ENCODE data around the gene ELP5.
"Not testable (repeated sequence)": the region's sequence is repeated elsewhere in the genome, so short reads cannot be mapped to it uniquely, and the experiment has no call there.

DNA sequence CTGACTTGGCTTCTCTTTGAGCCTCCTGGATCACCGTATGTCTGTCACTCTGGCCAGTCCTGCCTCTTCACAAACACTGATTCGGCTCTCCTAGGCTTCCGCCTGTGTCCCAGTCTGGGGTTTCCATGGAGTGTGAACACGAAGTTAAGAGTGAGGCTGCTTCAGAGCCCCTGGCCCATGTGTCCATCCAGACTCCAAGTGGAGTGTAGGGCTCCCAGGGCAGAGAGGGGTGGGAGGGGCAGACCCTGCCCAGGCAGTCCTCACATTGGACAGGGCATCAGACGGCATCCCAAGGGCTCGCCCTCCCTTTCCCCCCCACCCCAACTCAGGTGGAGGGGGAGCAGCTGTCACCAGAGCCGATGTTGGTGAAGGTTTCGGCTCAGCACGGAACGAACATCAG, 8.2 kb upstream of the ELP5 start:
- TF ChIP-seq, protein P1, sequence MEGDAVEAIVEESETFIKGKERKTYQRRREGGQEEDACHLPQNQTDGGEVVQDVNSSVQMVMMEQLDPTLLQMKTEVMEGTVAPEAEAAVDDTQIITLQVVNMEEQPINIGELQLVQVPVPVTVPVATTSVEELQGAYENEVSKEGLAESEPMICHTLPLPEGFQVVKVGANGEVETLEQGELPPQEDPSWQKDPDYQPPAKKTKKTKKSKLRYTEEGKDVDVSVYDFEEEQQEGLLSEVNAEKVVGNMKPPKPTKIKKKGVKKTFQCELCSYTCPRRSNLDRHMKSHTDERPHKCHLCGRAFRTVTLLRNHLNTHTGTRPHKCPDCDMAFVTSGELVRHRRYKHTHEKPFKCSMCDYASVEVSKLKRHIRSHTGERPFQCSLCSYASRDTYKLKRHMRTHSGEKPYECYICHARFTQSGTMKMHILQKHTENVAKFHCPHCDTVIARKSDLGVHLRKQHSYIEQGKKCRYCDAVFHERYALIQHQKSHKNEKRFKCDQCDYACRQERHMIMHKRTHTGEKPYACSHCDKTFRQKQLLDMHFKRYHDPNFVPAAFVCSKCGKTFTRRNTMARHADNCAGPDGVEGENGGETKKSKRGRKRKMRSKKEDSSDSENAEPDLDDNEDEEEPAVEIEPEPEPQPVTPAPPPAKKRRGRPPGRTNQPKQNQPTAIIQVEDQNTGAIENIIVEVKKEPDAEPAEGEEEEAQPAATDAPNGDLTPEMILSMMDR (IDR thresholded peaks at IDR 0.05): not testable (repeated sequence)
- TF ChIP-seq ZFX (IDR thresholded peaks at IDR 0.05; ENCODE audit: borderline replicate concordance): not testable (repeated sequence)

Data from 22Rv1 (cell line).